DND-41 (cell line): ENCODE results near the gene OPHN1.

ENCODE experiments used
- ATAC-seq: fragments of 200-7000 bp; cut with Tn5 transposase; 3 replicates; pipeline ENCODE4 v1.9.1; 2021; ENCODE audit warnings: low read depth; ENCODE audit not compliant: insufficient read depth
- DNase-seq: peaks from one replicate; pipeline ENCODE4 v3.0.0-alpha.2; 2020
- H2AFZ ChIP-seq: 2 replicates; pipeline ENCODE4 v1.6.0; 2012; ENCODE audit warnings: low read depth, low read length
- H3K27ac ChIP-seq: 2 replicates; pipeline ENCODE4 v1.5.1; 2012; ENCODE audit warnings: low read length, inconsistent platforms
- H3K27me3 ChIP-seq: fragments of 200-600 bp; sonication (generic); 2 replicates; pipeline ENCODE4 v1.6.0; 2012; ENCODE audit warnings: low read length, mild to moderate bottlenecking, inconsistent platforms; ENCODE audit not compliant: insufficient read depth, poor library complexity
- H3K36me3 ChIP-seq: 2 replicates; pipeline ENCODE4 v1.5.1; 2012; ENCODE audit warnings: low read length, inconsistent platforms; ENCODE audit not compliant: insufficient read depth
- H3K4me1 ChIP-seq: 2 replicates; pipeline ENCODE4 v1.5.1; 2012; ENCODE audit warnings: mild to moderate bottlenecking, low read length; ENCODE audit not compliant: insufficient read depth
- H3K4me2 ChIP-seq: 2 replicates; pipeline ENCODE4 v1.6.0; 2012; ENCODE audit warnings: mild to moderate bottlenecking, moderate library complexity, low read length, inconsistent platforms; ENCODE audit not compliant: insufficient read depth
- H3K4me3 ChIP-seq, 2 experiments: fragments of 200-600 bp in 1 of 2; shearing (Covaris generic) in 1 of 2; 2 replicates each; pipeline ENCODE4 v1.5.1; 2012 to 2016; ENCODE audit warnings: inconsistent platforms in 2 of 2, low read length in 2 of 2, mild to moderate bottlenecking in 2 of 2, low read depth in 1 of 2, moderate library complexity in 1 of 2
- H3K79me2 ChIP-seq: 2 replicates; pipeline ENCODE4 v1.6.0; 2012; ENCODE audit warnings: low read length, inconsistent platforms; ENCODE audit not compliant: insufficient read depth
- H3K9ac ChIP-seq: 2 replicates; pipeline ENCODE4 v1.6.0; 2012; ENCODE audit warnings: low read depth, mild to moderate bottlenecking, inconsistent platforms, low read length, moderate library complexity
- H3K9me3 ChIP-seq: 2 replicates; pipeline ENCODE4 v1.5.1; 2012; ENCODE audit warnings: low read length, moderate library complexity, mild to moderate bottlenecking, inconsistent platforms; ENCODE audit not compliant: insufficient read depth, severe bottlenecking
- H4K20me1 ChIP-seq: 2 replicates; pipeline ENCODE4 v1.6.0; 2012; ENCODE audit warnings: low read length; ENCODE audit not compliant: insufficient read depth
- EZH2 ChIP-seq: IDR thresholded peaks from 3 replicates; pipeline ENCODE4 v1.6.1; 2012; ENCODE audit warnings: borderline replicate concordance, low read depth, mild to moderate bottlenecking, moderate library complexity, low read length, inconsistent platforms; ENCODE audit not compliant: severe bottlenecking
- TF ChIP-seq, protein P1 (sequence below): IDR thresholded peaks from 2 replicates; pipeline ENCODE4 v1.5.1; 2012; ENCODE audit warnings: borderline replicate concordance, low read length, moderate library complexity, mild to moderate bottlenecking; ENCODE audit not compliant: poor library complexity, severe bottlenecking; ENCODE audit errors: extremely low read depth

The OPHN1 gene

GRCh38 chrX:68443155-68443868 lies 10.0 kb upstream of the OPHN1 start:
- Histone ChIP-seq H3K27me3 (no peaks in the 10 kb centered on the region), H3K4me2 (no peak overlapping the region), H3K4me1 (peaks cover 13% of the 10 kb centered on the region; the same call in 1 of the 2 replicates), H3K9ac (no peak overlapping the region), H4K20me1 (no peaks in the 10 kb centered on the region), H3K4me3 (no peak overlapping the region), H2AFZ (no peak overlapping the region), H3K36me3 (no peaks in the 10 kb centered on the region), H3K79me2 (no peaks in the 10 kb centered on the region), H3K9me3 (no peaks in the 10 kb centered on the region), H3K27ac (no peak overlapping the region)
- peak; percentile 48 for DNase-seq
- peak; percentile 93 for ATAC-seq
- TF ChIP-seq, protein P1, sequence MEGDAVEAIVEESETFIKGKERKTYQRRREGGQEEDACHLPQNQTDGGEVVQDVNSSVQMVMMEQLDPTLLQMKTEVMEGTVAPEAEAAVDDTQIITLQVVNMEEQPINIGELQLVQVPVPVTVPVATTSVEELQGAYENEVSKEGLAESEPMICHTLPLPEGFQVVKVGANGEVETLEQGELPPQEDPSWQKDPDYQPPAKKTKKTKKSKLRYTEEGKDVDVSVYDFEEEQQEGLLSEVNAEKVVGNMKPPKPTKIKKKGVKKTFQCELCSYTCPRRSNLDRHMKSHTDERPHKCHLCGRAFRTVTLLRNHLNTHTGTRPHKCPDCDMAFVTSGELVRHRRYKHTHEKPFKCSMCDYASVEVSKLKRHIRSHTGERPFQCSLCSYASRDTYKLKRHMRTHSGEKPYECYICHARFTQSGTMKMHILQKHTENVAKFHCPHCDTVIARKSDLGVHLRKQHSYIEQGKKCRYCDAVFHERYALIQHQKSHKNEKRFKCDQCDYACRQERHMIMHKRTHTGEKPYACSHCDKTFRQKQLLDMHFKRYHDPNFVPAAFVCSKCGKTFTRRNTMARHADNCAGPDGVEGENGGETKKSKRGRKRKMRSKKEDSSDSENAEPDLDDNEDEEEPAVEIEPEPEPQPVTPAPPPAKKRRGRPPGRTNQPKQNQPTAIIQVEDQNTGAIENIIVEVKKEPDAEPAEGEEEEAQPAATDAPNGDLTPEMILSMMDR, result no peak

- Histone ChIP-seq H3K27me3 (no peaks in the 10 kb centered on the region), H3K4me1 (peaks cover 13% of the 10 kb centered on the region; the same call in 1 of the 2 replicates), H3K4me2 (no peak overlapping the region), H3K36me3 (no peaks in the 10 kb centered on the region), H3K4me3 (no peak overlapping the region), H3K9me3 (no peaks in the 10 kb centered on the region), H2AFZ (no peak overlapping the region), H4K20me1 (no peaks in the 10 kb centered on the region), H3K9ac (no peak overlapping the region), H3K27ac (no peak overlapping the region), H3K79me2 (no peaks in the 10 kb centered on the region)
- ATAC-seq (no peak), DNase-seq (no peak)
- TF ChIP-seq EZH2, result no peak
- TF ChIP-seq, protein P1, result no peak
Measured at GRCh38 chrX:68440940-68441339, 7.6 kb upstream of the OPHN1 start.

DNA sequence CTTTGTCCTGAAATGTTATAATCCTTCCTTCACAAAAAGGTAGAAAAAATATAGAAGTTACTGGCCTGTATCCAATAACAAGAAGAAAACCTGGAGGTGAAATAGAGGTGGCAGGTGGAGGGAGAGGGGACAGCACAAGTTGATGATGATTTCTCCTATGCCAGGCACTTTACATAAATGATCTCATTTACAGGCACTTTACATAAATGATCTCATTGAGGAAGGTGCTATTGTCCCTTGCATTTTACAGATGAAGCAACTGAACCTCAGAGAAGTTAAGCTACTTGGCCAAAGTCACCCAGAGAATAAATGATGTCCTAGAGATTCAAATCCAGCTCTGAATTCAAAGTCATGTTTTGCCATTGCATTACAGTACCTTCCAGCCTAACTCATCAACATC lies 7.1 kb upstream of the OPHN1 start:
- no peak overlapping the region for H2AFZ ChIP-seq
- ATAC-seq (no peak), DNase-seq (no peak)
- H3K9me3 ChIP-seq, result no peaks in the 10 kb centered on the region
- H3K4me3 ChIP-seq, result no peak overlapping the region
- no peak overlapping the region for H3K4me2 ChIP-seq
- H3K79me2 ChIP-seq, result no peaks in the 10 kb centered on the region
- no peaks in the 10 kb centered on the region for H4K20me1 ChIP-seq
- TF ChIP-seq, protein P1, result no peak
- TF ChIP-seq EZH2, result no peak
- H3K9ac ChIP-seq, result no peak overlapping the region
- no peaks in the 10 kb centered on the region for H3K36me3 ChIP-seq
- H3K4me1 ChIP-seq, result peaks cover 13% of the 10 kb centered on the region; the same call in 1 of the 2 replicates
- H3K27me3 ChIP-seq, result no peaks in the 10 kb centered on the region
- H3K27ac ChIP-seq, result no peak overlapping the region

GRCh38 chrX:68439341-68439740 lies 6.0 kb upstream of the OPHN1 start:
- Histone ChIP-seq H3K27me3 (no peaks in the 10 kb centered on the region), H3K9me3 (no peaks in the 10 kb centered on the region), H3K4me3 (no peak overlapping the region), H2AFZ (no peak overlapping the region), H3K9ac (no peak overlapping the region), H3K27ac (no peak overlapping the region), H3K36me3 (no peaks in the 10 kb centered on the region), H3K4me1 (peaks cover 13% of the 10 kb centered on the region; the same call in 1 of the 2 replicates), H3K79me2 (no peaks in the 10 kb centered on the region), H3K4me2 (no peak overlapping the region), H4K20me1 (no peaks in the 10 kb centered on the region)
- TF ChIP-seq, protein P1, result no peak
- no peak for TF ChIP-seq EZH2
- ATAC-seq, result no peak
- DNase-seq, result no peak
